HAP-1 (cell line): Measurements from ENCODE around the gene CHAC1.

ENCODE experiments used
- DNase-seq, 2 experiments: peaks; one replicate each; pipeline ENCODE4 v3.0.0-alpha.2; 2016 to 2020; ENCODE audit warnings: low spot score in 2 of 2
- H3K27me3 ChIP-seq: fragments of 250-450 bp; sonication (Bioruptor Pico); 2 replicates; pipeline ENCODE4 v1.5.1; 2020; ENCODE audit warnings: low read depth, mild to moderate bottlenecking, moderate library complexity
- H3K36me3 ChIP-seq: fragments of 250-450 bp; sonication (Bioruptor Pico); replicated peaks from 2 replicates; pipeline ENCODE4 v1.5.1; 2020; ENCODE audit warnings: mild to moderate bottlenecking
- H3K4me1 ChIP-seq: fragments of 250-450 bp; sonication (Bioruptor Pico); 2 replicates; pipeline ENCODE4 v1.5.1; 2020; ENCODE audit warnings: mild to moderate bottlenecking
- H3K4me3 ChIP-seq: fragments of 250-450 bp; sonication (Bioruptor Pico); 2 replicates; pipeline ENCODE4 v1.5.1; 2020; ENCODE audit warnings: mild to moderate bottlenecking, moderate library complexity
- H3K9me3 ChIP-seq: fragments of 250-450 bp; sonication (Bioruptor Pico); 2 replicates; pipeline ENCODE4 v1.5.1; 2020; ENCODE audit warnings: mild to moderate bottlenecking, moderate library complexity
- in situ Hi-C: fragments of 300-500 bp; cut with MboI; formaldehyde crosslinking; loops from 3 replicates; pipeline ENCODE4 v1.14.3; 2020; ENCODE audit warnings: low sequenced_read_pairs, inconsistent platforms, mixed read lengths

Gene CHAC1

DNA sequence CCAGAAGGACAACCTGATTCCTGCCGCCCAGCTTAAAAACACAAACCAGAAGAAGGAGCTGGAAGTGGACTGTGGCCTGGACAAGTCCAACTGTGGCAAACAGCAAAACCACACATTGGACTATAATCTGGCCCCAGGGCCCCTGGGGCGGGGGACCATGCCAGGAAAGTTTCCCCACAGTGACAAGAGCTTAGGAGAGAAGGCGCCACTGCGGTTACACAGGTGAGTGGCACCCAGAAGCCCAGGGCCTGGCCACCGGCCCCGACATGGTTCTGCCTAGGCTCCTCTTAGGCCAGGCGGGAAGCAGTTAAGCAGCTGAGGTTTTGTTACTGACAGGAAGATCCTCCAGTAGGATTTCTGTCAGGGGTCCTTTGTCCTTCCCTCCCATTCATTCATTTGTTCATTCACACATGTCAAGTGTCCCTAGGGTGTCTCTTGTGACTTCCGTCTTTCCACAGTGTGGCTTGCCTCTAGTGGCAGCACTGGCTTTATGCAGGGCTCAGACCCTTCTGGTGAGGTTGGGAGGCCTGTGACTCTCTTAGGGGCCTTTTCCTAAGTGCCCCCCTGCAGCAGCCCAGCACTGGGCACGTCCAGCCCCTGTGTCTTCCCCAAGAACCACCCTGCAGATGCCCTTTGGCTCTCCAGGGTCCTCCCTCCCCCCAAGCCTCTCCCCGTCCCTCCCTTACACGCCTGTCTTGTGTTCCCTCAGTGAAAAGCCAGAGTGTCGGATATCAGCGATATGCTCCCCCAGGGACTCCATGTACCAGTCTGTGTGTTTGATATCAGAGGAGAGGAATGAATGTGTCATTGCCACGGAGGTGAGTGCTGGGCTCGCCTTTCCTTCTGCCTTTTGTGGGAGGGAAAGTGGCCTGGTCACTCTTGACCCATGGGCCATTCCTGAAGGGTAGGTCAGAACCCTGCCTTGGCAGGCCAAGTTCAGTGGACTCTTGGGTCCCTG is 16.3 kb upstream of the CHAC1 start:
- no peaks in the 10 kb centered on the region for H3K36me3 ChIP-seq
- H3K4me3 ChIP-seq, result no peak overlapping the region
- in situ Hi-C loops, result no loop called here
- no peak for DNase-seq
- H3K27me3 ChIP-seq, result no peaks in the 10 kb centered on the region
- H3K9me3 ChIP-seq, result no peaks in the 10 kb centered on the region
- H3K4me1 ChIP-seq, result peaks cover 8% of the 10 kb centered on the region

- DNase-seq, result no peak
- no peaks in the 10 kb centered on the region for H3K9me3 ChIP-seq
- H3K4me3 ChIP-seq, result no peak overlapping the region
- in situ Hi-C loops, result no loop called here
- H3K27me3 ChIP-seq, result no peaks in the 10 kb centered on the region
- H3K36me3 ChIP-seq, result no peaks in the 10 kb centered on the region
- H3K4me1 ChIP-seq, result peaks cover 14% of the 10 kb centered on the region
Measured at GRCh38 chr15:40937762-40938535, 15.3 kb upstream of the CHAC1 start.

DNA sequence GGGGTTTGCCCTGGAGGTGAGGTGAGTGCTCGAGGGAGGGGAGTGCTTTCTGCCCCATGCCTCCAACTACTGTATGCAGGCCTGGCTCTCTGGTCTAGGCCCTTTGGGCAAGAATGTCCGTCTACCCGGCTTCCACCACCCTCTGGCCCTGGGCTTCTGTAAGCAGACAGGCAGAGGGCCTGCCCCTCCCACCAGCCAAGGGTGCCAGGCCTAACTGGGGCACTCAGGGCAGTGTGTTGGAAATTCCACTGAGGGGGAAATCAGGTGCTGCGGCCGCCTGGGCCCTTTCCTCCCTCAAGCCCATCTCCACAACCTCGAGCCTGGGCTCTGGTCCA is 14.8 kb upstream of the CHAC1 start:
- DNase-seq, result no peak
- Histone ChIP-seq H3K9me3 (no peaks in the 10 kb centered on the region), H3K4me1 (peaks cover 14% of the 10 kb centered on the region), H3K27me3 (no peaks in the 10 kb centered on the region), H3K4me3 (no peak overlapping the region), H3K36me3 (no peaks in the 10 kb centered on the region)
- in situ Hi-C loops, result no loop called here

GRCh38 chr15:40940296-40940801 is 12.9 kb upstream of the CHAC1 start:
- in situ Hi-C loops, result no loop called here
- no peaks in the 10 kb centered on the region for H3K36me3 ChIP-seq
- H3K9me3 ChIP-seq, result no peaks in the 10 kb centered on the region
- no peak for DNase-seq
- H3K4me3 ChIP-seq, result no peak overlapping the region
- peaks cover 14% of the 10 kb centered on the region for H3K4me1 ChIP-seq
- H3K27me3 ChIP-seq, result no peaks in the 10 kb centered on the region

DNA sequence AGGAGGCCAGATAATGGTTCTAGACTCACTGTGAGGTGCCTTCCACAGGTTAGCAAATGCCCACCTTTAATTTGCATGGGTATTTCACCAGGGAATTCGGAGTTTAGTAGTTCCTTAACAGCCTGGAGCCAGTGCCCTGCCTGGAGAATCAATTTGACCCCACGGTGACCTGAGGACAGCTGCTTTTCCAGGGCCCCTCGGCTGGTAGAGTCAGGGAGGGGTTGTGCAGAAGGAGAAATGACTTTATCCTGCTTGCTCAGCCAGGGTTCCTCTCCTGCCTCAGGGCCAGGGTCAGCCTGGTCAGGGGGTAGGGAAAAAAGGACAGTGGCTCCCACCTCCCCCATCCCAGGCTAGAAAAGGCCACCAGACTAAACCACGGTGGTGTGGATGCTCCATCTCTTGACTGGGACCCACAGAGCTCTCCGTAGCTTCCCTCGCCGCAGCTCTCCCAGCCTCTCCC is 12.2 kb upstream of the CHAC1 start:
- Histone ChIP-seq H3K27me3 (no peaks in the 10 kb centered on the region), H3K4me3 (peak overlapping the region; percentile 34), H3K4me1 (peaks cover 14% of the 10 kb centered on the region), H3K9me3 (no peaks in the 10 kb centered on the region), H3K36me3 (no peaks in the 10 kb centered on the region)
- in situ Hi-C loops, result no loop called here
- no peak for DNase-seq

DNA sequence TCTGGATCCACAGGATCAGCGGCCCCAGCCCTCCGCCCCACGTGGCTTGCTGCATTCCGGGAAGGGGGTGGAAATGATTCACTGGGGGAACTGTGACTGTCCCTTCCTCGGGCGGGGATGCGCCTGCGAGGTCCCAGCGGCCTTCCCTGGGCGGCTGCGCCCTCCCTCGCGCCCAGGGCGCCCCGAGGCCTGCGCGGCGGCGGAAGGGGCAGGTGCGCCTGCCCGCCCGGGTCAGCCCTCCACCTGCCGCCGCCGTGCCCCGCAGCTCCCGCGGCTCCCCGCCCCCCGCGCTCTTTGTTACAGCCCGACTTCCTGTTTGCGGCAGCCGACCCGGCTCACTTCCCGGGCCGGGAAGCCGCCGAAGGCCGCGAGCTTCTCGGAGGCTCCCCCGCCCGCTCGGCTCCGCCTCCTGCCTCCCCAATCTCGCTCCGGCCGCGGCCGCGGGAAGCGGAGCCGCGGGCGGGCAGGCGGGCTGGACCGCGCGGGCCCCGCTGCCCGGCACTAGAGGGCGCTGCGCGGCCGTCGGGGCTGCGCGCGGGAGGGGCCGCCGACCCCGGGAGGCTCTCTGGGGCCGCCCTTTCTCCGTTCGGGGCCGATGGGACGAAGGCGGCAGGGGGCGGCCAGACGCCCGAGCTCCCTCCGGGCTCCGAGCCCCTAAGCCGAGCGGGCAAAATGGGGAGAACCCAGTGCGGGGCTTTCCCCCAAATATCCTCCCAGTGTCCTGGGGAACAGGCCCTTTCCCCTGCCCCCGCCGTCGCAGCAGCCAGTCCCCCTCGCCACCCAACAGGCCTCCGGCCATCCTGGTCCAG is 11.5 kb upstream of the CHAC1 start:
- peak; percentile 71 to 88 for DNase-seq
- H3K9me3 ChIP-seq, result no peaks in the 10 kb centered on the region
- no peaks in the 10 kb centered on the region for H3K36me3 ChIP-seq
- peak overlapping the region; percentile 34 for H3K4me3 ChIP-seq
- H3K4me1 ChIP-seq, result peaks cover 14% of the 10 kb centered on the region
- in situ Hi-C loops, result no loop called here
- H3K27me3 ChIP-seq, result no peaks in the 10 kb centered on the region

GRCh38 chr15:40942337-40942854 is 10.9 kb upstream of the CHAC1 start:
- no peaks in the 10 kb centered on the region for H3K36me3 ChIP-seq
- H3K27me3 ChIP-seq, result no peaks in the 10 kb centered on the region
- peaks cover 14% of the 10 kb centered on the region for H3K4me1 ChIP-seq
- H3K9me3 ChIP-seq, result no peaks in the 10 kb centered on the region
- H3K4me3 ChIP-seq, result peak overlapping the region; percentile 34
- in situ Hi-C loops, result no loop called here
- no peak for DNase-seq

- no peak for DNase-seq
- Histone ChIP-seq H3K36me3 (no peaks in the 10 kb centered on the region), H3K4me3 (no peak overlapping the region), H3K27me3 (no peaks in the 10 kb centered on the region), H3K4me1 (peaks cover 14% of the 10 kb centered on the region), H3K9me3 (no peaks in the 10 kb centered on the region)
- in situ Hi-C loops, result no loop called here
Measured at GRCh38 chr15:40942878-40943277, 10.4 kb upstream of the CHAC1 start.

- no peak for DNase-seq
- Histone ChIP-seq H3K36me3 (no peaks in the 10 kb centered on the region), H3K9me3 (no peaks in the 10 kb centered on the region), H3K4me3 (no peak overlapping the region), H3K4me1 (peaks cover 14% of the 10 kb centered on the region), H3K27me3 (no peaks in the 10 kb centered on the region)
- in situ Hi-C loops, result no loop called here
Measured at GRCh38 chr15:40943764-40944365, 9.4 kb upstream of the CHAC1 start.

DNA sequence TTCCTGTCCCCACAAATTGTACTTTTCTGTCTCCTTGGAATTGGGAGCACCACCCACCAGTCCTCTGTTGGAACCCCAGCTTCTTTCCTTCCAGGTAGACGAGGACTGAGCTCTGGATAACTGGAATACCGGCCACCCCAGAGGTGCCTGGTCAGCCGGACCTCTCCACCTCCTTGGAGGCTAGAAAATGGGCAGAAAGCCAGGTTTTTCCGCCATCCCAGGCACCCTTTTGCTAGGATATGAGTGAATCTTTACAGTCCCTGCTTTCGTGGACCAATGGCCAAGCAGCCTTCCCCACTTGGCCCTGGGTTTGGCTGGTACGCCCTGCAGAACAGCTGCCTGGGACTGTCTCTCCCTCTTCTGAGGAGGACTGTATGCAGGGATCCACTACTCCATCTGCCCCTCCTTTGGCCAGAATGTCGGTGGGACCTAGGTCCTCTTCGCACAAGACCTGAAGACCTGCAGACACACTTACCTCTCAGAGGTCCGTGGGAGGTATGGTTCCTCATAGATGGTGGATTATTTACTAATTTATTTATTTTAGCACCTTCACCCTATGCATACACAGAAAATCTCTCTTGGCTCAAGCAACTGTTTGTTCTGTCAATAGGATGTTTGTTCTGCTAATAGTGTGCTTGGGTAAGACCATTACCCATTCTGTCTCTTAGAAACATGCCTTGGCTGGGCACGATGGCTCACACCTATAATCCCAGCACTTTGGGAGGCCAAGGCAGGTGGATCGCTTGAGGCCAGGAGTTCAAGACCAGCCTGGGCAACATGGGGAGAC is 8.6 kb upstream of the CHAC1 start:
- no peaks in the 10 kb centered on the region for H3K27me3 ChIP-seq
- H3K9me3 ChIP-seq, result no peaks in the 10 kb centered on the region
- H3K4me3 ChIP-seq, result no peak overlapping the region
- in situ Hi-C loops, result no loop called here
- no peak for DNase-seq
- H3K36me3 ChIP-seq, result no peaks in the 10 kb centered on the region
- H3K4me1 ChIP-seq, result peaks cover 14% of the 10 kb centered on the region

DNA sequence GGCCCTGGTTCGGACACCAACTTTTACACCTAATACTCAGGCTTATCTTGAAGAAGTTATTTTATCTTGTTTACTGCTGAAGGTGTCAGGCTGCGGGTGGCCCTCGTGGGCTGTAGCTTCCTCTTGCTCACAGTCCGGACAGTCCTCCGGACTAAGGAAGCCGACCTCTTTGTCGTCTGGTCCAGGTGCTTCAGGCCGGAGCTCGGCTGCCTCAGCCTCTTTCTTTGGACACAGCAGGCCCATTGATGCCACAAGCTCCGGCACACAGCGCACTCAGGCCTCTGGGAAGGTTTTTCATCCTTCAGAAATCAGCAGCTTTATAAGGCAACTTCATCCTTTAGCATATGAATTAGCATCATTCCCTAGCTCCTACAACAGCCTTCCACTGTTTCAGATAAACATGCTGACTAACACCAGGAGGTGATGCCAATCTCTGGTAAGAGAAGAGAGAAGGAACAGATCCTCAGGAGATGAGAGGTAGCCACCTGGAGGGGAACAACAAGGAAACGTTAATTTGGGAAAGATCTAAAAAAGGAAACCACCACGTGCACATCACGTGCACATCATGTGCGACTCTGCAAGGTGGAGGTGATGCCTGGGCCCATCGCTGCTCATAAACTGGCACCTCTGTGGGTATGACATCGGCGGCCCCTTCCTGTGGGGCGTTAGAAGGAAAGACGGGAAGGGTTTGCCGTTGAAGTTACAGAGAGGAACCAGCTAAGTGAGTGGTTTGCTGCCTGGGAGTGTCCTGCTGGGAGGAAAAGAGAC is 4.4 kb upstream of the CHAC1 start:
- Histone ChIP-seq H3K4me1 (peaks cover 17% of the 10 kb centered on the region), H3K36me3 (peaks cover 1% of the 10 kb centered on the region; the same call in 1 of the 2 replicates), H3K9me3 (no peaks in the 10 kb centered on the region), H3K27me3 (no peaks in the 10 kb centered on the region), H3K4me3 (no peak overlapping the region)
- DNase-seq, result no peak
- in situ Hi-C loops, result no loop called here

DNA sequence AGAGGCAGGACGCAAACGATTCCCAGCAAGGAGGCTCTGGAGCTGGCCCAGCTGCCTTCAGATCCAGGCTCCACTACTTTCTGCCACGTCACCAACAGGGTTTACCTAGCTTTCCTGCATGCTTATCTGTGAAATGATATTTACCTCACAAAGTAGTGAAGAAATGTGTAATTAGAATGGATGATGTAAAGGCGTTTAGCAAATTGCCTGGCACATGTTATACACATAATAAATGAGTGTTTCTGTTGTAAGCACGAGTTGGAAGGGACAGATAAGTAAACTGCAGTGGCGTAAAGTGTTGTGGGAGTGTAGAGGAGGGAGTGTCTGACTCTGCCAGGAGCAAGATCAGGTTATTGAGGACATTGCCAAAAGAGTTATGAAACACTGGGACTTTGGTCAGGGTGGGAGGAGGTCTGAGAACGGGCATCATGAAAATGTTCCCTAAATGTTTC is 3.5 kb upstream of the CHAC1 start:
- Histone ChIP-seq H3K27me3 (no peaks in the 10 kb centered on the region), H3K4me3 (no peak overlapping the region), H3K4me1 (peaks cover 22% of the 10 kb centered on the region), H3K36me3 (peaks cover 10% of the 10 kb centered on the region), H3K9me3 (no peaks in the 10 kb centered on the region)
- in situ Hi-C loops, result no loop called here
- DNase-seq, result no peak
